ENCODE data around the gene NEB. TPM values are rescaled to one million over a fixed set of nuclear protein-coding genes. Genes with fewer than 3 reads are reported as not detected.
A peak's percentile ranks its signal among the peaks of the same experiment; 100 is the strongest.

The NEB gene
- total RNA-seq, 2 donors from 2014 or later = 1.1 to 1.2 TPM

GRCh38 chr2:151630372-151630771 is 103.9 kb downstream of the NEB start:
- Mint-ChIP-seq H3K4me3 (no peak overlapping the region), H3K27ac (no peak overlapping the region), H3K4me1 (ENCODE audit: low read depth) (no peaks in the 10 kb centered on the region), H3K36me3 (ENCODE audit: insufficient read depth in 2 of 2) (peaks cover 2% of the 10 kb centered on the region in 2 donors), H3K9me3 (peaks cover 0 to 2% of the 10 kb centered on the region in 2 donors), H3K27me3 (ENCODE audit: low read depth) (no peaks in the 10 kb centered on the region)
- DNase-seq (no peak), ATAC-seq (replicated peaks in 1 of 2) (no peak)

- Mint-ChIP-seq H3K4me1 (ENCODE audit: low read depth) (no peaks in the 10 kb centered on the region), H3K27me3 (ENCODE audit: low read depth) (no peaks in the 10 kb centered on the region), H3K36me3 (ENCODE audit: insufficient read depth in 2 of 2) (no peaks in the 10 kb centered on the region), H3K9me3 (no peaks in the 10 kb centered on the region), H3K27ac (no peak overlapping the region), H3K4me3 (no peak overlapping the region)
- ATAC-seq (replicated peaks in 1 of 2) (no peak), DNase-seq (no peak)
Observed at GRCh38 chr2:151627353-151627752, 106.9 kb downstream of the NEB start.

GRCh38 chr2:151624271-151624670 is 110.0 kb downstream of the NEB start:
- Mint-ChIP-seq H3K27ac (no peak overlapping the region), H3K4me1 (ENCODE audit: low read depth) (no peaks in the 10 kb centered on the region), H3K36me3 (ENCODE audit: insufficient read depth in 2 of 2) (no peaks in the 10 kb centered on the region), H3K9me3 (no peaks in the 10 kb centered on the region), H3K27me3 (ENCODE audit: low read depth) (no peaks in the 10 kb centered on the region), H3K4me3 (no peak overlapping the region)
- DNase-seq (no peak), ATAC-seq (replicated peaks in 1 of 2) (no peak)

GRCh38 chr2:151623631-151624030 is 110.6 kb downstream of the NEB start:
- Mint-ChIP-seq H3K36me3 (ENCODE audit: insufficient read depth in 2 of 2) (no peaks in the 10 kb centered on the region), H3K9me3 (no peaks in the 10 kb centered on the region), H3K4me3 (no peak overlapping the region), H3K27me3 (ENCODE audit: low read depth) (no peaks in the 10 kb centered on the region), H3K4me1 (ENCODE audit: low read depth) (no peaks in the 10 kb centered on the region), H3K27ac (no peak overlapping the region)
- no peak for DNase-seq
- no peak for ATAC-seq (replicated peaks in 1 of 2)

GRCh38 chr2:151620761-151621160 is 113.5 kb downstream of the NEB start:
- DNase-seq = no peak
- no peak overlapping the region for H3K4me3 Mint-ChIP-seq
- H3K27me3 Mint-ChIP-seq (ENCODE audit: low read depth) = no peaks in the 10 kb centered on the region
- H3K27ac Mint-ChIP-seq = no peak overlapping the region
- no peaks in the 10 kb centered on the region for H3K9me3 Mint-ChIP-seq
- H3K4me1 Mint-ChIP-seq (ENCODE audit: low read depth) = no peaks in the 10 kb centered on the region
- H3K36me3 Mint-ChIP-seq (ENCODE audit: insufficient read depth in 2 of 2) = no peaks in the 10 kb centered on the region
- no peak for ATAC-seq (replicated peaks in 1 of 2)

- Mint-ChIP-seq H3K9me3 (peaks cover 0 to 2% of the 10 kb centered on the region in 2 donors), H3K27ac (no peak overlapping the region), H3K4me3 (no peak overlapping the region), H3K36me3 (ENCODE audit: insufficient read depth in 2 of 2) (no peaks in the 10 kb centered on the region), H3K4me1 (ENCODE audit: low read depth) (peaks cover 9% of the 10 kb centered on the region), H3K27me3 (ENCODE audit: low read depth) (no peaks in the 10 kb centered on the region)
- no peak for ATAC-seq (replicated peaks in 1 of 2)
- DNase-seq = no peak
Observed at GRCh38 chr2:151619337-151619989, 114.8 kb downstream of the NEB start.

- no peaks in the 10 kb centered on the region for H3K36me3 Mint-ChIP-seq (ENCODE audit: insufficient read depth in 2 of 2)
- H3K27me3 Mint-ChIP-seq (ENCODE audit: low read depth) = no peaks in the 10 kb centered on the region
- H3K9me3 Mint-ChIP-seq = peaks cover 0 to 2% of the 10 kb centered on the region in 2 donors
- DNase-seq = no peak
- H3K4me3 Mint-ChIP-seq = no peak overlapping the region
- ATAC-seq (replicated peaks in 1 of 2) = no peak
- H3K27ac Mint-ChIP-seq = no peak overlapping the region
- H3K4me1 Mint-ChIP-seq (ENCODE audit: low read depth) = peaks cover 12% of the 10 kb centered on the region
Observed at GRCh38 chr2:151616760-151617339, 117.4 kb downstream of the NEB start.

- no peaks in the 10 kb centered on the region for H3K36me3 Mint-ChIP-seq (ENCODE audit: insufficient read depth in 2 of 2)
Observed at GRCh38 chr2:151614606-151615306, 119.5 kb downstream of the NEB start.

GRCh38 chr2:151614159-151614558 is 120.1 kb downstream of the NEB start:
- Mint-ChIP-seq H3K27me3 (ENCODE audit: low read depth) (no peaks in the 10 kb centered on the region), H3K27ac (no peak overlapping the region), H3K36me3 (ENCODE audit: insufficient read depth in 2 of 2) (no peaks in the 10 kb centered on the region), H3K9me3 (peaks cover 0 to 2% of the 10 kb centered on the region in 2 donors), H3K4me3 (no peak overlapping the region), H3K4me1 (ENCODE audit: low read depth) (peaks cover 12% of the 10 kb centered on the region)
- DNase-seq = no peak
- no peak for ATAC-seq (replicated peaks in 1 of 2)

More at GRCh38 chr2:151614606-151615306, 119.5 kb downstream of the NEB start:
- ATAC-seq (replicated peaks in 1 of 2) (peak; percentile 74 to 86), DNase-seq (no peak)
- H3K4me1 Mint-ChIP-seq (ENCODE audit: low read depth) = peaks cover 12% of the 10 kb centered on the region
- no peaks in the 10 kb centered on the region for H3K27me3 Mint-ChIP-seq (ENCODE audit: low read depth)
- H3K27ac Mint-ChIP-seq = no peak overlapping the region
- H3K9me3 Mint-ChIP-seq = peaks cover 0 to 2% of the 10 kb centered on the region in 2 donors
- H3K4me3 Mint-ChIP-seq = peak overlapping the region in 1 of 2 donors; percentile 13

- H3K36me3 Mint-ChIP-seq (ENCODE audit: insufficient read depth in 2 of 2) = no peaks in the 10 kb centered on the region
- peaks cover 0 to 2% of the 10 kb centered on the region in 2 donors for H3K9me3 Mint-ChIP-seq
- no peaks in the 10 kb centered on the region for H3K27me3 Mint-ChIP-seq (ENCODE audit: low read depth)
- DNase-seq = no peak
- ATAC-seq (replicated peaks in 1 of 2) = no peak
- H3K4me3 Mint-ChIP-seq = no peak overlapping the region
- H3K4me1 Mint-ChIP-seq (ENCODE audit: low read depth) = peaks cover 12% of the 10 kb centered on the region
- H3K27ac Mint-ChIP-seq = no peak overlapping the region
Observed at GRCh38 chr2:151611351-151611750, 122.9 kb downstream of the NEB start.

GRCh38 chr2:151610310-151610709 is 124.0 kb downstream of the NEB start:
- DNase-seq (no peak), ATAC-seq (replicated peaks in 1 of 2) (no peak)
- Mint-ChIP-seq H3K9me3 (peaks cover 0 to 2% of the 10 kb centered on the region in 2 donors), H3K27me3 (ENCODE audit: low read depth) (no peaks in the 10 kb centered on the region), H3K4me1 (ENCODE audit: low read depth) (peaks cover 11% of the 10 kb centered on the region), H3K36me3 (ENCODE audit: insufficient read depth in 2 of 2) (no peaks in the 10 kb centered on the region), H3K4me3 (no peak overlapping the region), H3K27ac (no peak overlapping the region)

GRCh38 chr2:151609705-151610104 is 124.6 kb downstream of the NEB start:
- Mint-ChIP-seq H3K36me3 (ENCODE audit: insufficient read depth in 2 of 2) (no peaks in the 10 kb centered on the region), H3K9me3 (no peaks in the 10 kb centered on the region), H3K4me3 (no peak overlapping the region), H3K27ac (no peak overlapping the region), H3K4me1 (ENCODE audit: low read depth) (peaks cover 5% of the 10 kb centered on the region), H3K27me3 (ENCODE audit: low read depth) (no peaks in the 10 kb centered on the region)
- DNase-seq (no peak), ATAC-seq (replicated peaks in 1 of 2) (no peak)
